Measurements from ENCODE around the gene RHOA. TPM values are rescaled to one million over a fixed set of nuclear protein-coding genes. Genes with fewer than 3 reads are reported as not detected.

The RHOA gene
- polyA plus RNA-seq, 1 experiment = 549 TPM

DNA sequence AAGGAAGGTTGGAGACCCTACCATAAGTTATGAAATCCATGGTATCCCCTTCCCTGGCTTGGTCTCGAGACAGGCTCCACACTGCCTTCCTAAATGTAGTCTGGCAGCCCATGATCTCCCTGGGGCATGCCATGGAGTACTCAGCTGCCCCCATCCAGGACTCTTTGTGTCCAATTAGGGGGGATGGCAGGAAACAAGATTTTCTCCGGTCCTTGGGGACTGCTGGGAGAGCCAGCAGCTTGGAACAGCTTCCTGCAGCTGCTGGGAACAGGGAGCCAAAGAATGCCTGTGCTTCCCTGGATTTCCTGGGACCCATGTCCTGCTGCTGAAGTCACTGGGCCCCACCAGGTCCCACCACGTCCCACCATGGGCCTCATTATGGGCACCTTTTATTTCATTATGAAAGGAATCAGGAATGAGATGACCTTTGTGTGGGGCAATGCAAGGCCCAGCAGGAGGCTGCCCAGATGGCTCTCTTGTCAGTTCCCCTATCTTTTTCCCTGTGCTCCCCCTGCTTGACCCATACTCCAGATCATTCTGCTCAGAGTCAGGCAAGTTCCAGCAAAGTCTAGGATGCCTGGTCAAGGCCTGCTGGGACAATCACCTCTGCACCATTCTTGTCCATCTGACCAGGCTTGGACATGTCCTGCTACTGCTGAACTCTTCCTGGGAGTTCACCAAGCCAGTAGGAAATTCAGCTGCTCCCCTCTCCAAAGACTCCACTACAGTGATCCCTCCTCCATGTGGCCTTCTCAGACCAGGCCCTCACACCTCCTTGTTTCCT is 43.3 kb upstream of the RHOA start:
- H3K4me3 ChIP-seq (ENCODE audit: low read depth, low read length) = no peak overlapping the region
- CTCF ChIA-PET = interaction anchor here (0.9 to 1.4 kb wide), 3 partner anchors 117 to 285 kb away, joined by 3 to 5 read pairs (median 4); partner anchors contain the start of gene KLHDC8B
- no peaks in the 10 kb centered on the region for H3K27me3 ChIP-seq (ENCODE audit: control insufficient read depth, insufficient read depth, low read length)
- H3K36me3 ChIP-seq (ENCODE audit: control insufficient read depth, insufficient read depth, low read length) = no peaks in the 10 kb centered on the region
- POLR2A ChIA-PET = no interaction called here
- no peak for DNase-seq (ENCODE audit: low read depth)
- TF ChIP-seq, protein P1, sequence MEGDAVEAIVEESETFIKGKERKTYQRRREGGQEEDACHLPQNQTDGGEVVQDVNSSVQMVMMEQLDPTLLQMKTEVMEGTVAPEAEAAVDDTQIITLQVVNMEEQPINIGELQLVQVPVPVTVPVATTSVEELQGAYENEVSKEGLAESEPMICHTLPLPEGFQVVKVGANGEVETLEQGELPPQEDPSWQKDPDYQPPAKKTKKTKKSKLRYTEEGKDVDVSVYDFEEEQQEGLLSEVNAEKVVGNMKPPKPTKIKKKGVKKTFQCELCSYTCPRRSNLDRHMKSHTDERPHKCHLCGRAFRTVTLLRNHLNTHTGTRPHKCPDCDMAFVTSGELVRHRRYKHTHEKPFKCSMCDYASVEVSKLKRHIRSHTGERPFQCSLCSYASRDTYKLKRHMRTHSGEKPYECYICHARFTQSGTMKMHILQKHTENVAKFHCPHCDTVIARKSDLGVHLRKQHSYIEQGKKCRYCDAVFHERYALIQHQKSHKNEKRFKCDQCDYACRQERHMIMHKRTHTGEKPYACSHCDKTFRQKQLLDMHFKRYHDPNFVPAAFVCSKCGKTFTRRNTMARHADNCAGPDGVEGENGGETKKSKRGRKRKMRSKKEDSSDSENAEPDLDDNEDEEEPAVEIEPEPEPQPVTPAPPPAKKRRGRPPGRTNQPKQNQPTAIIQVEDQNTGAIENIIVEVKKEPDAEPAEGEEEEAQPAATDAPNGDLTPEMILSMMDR (IDR thresholded peaks at IDR 0.05; ENCODE audit: insufficient read depth, low read depth, low read length) = no peak

DNA sequence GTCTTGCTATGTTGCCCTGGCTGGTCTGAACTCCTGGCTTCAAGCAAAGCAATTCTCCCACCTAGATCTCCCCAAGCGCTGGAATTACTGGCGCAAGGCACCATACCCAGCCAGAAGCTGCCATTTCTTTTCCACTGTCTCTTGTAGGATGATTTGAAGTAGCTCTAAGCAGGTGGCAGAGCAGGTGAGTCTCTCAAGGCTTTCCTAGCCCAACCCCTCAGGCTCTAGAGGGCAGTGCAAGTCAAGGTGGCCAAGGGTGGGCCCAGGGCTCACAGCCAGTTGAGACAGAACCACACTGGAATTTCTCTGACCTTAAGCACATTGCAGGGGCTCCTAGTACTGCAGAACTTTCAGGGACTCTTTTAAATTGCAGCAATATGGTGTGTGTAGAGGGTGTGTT is 42.7 kb upstream of the RHOA start:
- ChIA-PET POLR2A (no interaction called here), CTCF (interaction anchor here (0.9 to 1.4 kb wide), 3 partner anchors 10 to 283 kb away, joined by 3 to 7 read pairs (median 5); partner anchors contain the start of gene KLHDC8B)
- H3K4me3 ChIP-seq (ENCODE audit: low read depth, low read length) = no peak overlapping the region
- TF ChIP-seq, protein P1 (IDR thresholded peaks at IDR 0.05; ENCODE audit: insufficient read depth, low read depth, low read length) = peak; percentile 19; the same call in 1 of the 2 replicates
- H3K27me3 ChIP-seq (ENCODE audit: control insufficient read depth, insufficient read depth, low read length) = no peaks in the 10 kb centered on the region
- no peak for DNase-seq (ENCODE audit: low read depth)
- H3K36me3 ChIP-seq (ENCODE audit: control insufficient read depth, insufficient read depth, low read length) = no peaks in the 10 kb centered on the region

DNA sequence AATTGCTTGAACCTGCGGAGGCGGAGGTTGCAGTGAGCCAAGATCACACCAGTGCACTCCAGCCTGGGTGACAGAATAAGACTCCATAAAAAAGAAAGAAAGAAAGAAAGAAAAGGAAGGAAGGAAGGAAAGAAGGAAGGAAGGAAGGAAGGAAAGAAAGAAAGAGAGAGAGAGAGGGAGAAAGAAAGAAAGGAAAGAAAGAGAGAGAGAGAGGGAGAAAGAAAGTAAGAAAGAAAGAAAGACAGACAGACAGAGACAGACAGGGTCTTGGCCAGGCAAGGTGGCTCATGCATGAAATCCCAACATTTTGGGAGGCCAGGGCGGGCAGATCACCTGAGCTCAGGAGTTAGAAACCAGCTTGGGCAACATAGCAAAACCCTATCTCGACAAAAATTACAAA is 41.8 kb upstream of the RHOA start:
- ChIA-PET CTCF (interaction anchor here (0.9 to 1.4 kb wide), 2 partner anchors 9 to 283 kb away, joined by 5 to 7 read pairs; partner anchors contain the start of gene KLHDC8B), POLR2A (no interaction called here)
- Histone ChIP-seq H3K4me3 (ENCODE audit: low read depth, low read length) (no peak overlapping the region), H3K27me3 (ENCODE audit: control insufficient read depth, insufficient read depth, low read length) (no peaks in the 10 kb centered on the region), H3K36me3 (ENCODE audit: control insufficient read depth, insufficient read depth, low read length) (no peaks in the 10 kb centered on the region)
- no peak for DNase-seq (ENCODE audit: low read depth)
- TF ChIP-seq, protein P1 (IDR thresholded peaks at IDR 0.05; ENCODE audit: insufficient read depth, low read depth, low read length) = no peak

DNA sequence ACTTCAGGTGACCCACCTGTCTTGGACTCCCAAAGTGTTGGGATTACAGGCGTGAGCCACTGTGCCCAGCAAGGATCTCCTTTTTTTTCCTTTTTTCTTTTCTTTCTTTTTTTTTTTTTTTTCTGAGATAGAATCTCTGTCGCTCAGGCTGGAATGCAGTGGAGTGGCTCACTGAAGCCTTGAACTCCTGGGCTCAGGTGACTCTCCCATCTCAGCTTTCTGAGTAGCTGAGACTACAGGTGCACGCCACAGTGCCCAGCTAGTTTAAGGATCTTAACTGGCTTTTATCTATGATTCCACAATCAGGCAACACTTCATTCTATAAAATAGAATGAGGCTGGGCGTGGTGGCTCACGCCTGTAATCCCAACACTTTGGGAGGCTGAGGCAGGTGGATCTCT is 33.6 kb upstream of the RHOA start:
- ChIA-PET CTCF (interaction anchor here (0.8 to 1.6 kb wide), 5 partner anchors 12 to 274 kb away, joined by 3 to 6 read pairs (median 3); partner anchors contain the start of genes KLHDC8B and USP4), POLR2A (no interaction called here)
- Histone ChIP-seq H3K36me3 (ENCODE audit: control insufficient read depth, insufficient read depth, low read length) (no peaks in the 10 kb centered on the region), H3K27me3 (ENCODE audit: control insufficient read depth, insufficient read depth, low read length) (no peaks in the 10 kb centered on the region), H3K4me3 (ENCODE audit: low read depth, low read length) (no peak overlapping the region)
- TF ChIP-seq, protein P1 (IDR thresholded peaks at IDR 0.05; ENCODE audit: insufficient read depth, low read depth, low read length) = no peak
- DNase-seq (ENCODE audit: low read depth) = no peak

DNA sequence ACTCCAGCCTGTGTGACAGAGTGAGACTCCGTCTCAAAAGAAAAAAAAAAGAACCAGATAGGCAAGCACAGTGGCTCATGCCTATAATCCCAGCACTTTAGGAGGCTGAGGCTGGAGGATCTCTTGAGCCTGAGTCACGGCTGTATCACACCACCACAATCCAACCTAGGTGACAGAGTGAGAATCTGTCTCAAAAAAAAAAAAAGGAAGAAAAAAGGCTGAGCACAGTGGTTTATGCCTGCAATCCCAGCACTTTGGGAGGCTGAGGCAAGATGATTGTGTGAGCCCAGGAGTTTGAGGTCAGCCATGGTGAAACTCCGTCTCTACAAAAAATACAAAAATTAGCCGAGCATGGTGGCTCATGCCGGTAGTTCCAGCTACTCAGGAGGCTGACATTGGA is 23.0 kb upstream of the RHOA start:
- DNase-seq (ENCODE audit: low read depth) = no peak
- ChIA-PET CTCF (no interaction called here), POLR2A (no interaction called here)
- H3K27me3 ChIP-seq (ENCODE audit: control insufficient read depth, insufficient read depth, low read length) = no peaks in the 10 kb centered on the region
- H3K4me3 ChIP-seq (ENCODE audit: low read depth, low read length) = no peak overlapping the region
- TF ChIP-seq, protein P1 (IDR thresholded peaks at IDR 0.05; ENCODE audit: insufficient read depth, low read depth, low read length) = no peak
- H3K36me3 ChIP-seq (ENCODE audit: control insufficient read depth, insufficient read depth, low read length) = no peaks in the 10 kb centered on the region
